ENCODE measurements around the gene PRRT3.
A peak's percentile ranks its signal among the peaks of the same experiment; 100 is the strongest.

Gene PRRT3

DNA sequence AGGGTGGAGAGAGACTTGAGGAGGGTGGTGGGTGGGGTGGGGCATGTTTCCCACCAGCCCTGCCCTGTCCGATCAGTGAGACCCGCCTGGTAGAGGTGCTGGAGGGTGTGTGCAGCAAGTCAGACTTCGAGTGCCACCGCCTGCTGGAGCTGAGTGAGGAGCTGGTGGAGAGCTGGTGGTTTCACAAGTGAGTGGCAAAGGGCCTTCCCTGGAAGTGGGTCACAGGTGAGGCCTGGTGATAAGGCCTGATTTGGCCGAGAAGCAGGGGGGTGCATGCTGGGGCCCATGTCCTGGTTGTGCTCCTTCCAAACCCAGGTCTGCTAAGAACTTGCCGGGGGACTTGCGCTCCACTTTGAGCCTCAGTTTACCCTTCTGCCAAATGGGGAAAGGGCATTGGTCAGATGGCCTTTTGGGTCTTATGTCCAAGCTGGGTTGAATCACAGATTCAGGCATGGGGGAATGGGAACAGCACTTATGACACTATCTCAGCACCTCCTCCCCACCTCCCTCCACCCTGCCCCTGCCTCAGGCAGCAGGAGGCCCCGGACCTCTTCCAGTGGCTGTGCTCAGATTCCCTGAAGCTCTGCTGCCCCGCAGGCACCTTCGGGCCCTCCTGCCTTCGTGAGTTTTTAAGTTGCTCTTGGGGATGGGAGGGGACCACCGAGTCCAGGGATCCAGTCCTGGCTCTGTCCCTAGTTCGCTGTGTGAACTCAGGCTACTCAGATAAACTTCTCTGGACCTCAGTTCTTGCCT is 14.5 kb downstream of the PRRT3 start:
- H3K27ac ChIP-seq (ENCODE audit: insufficient read depth, low read length, poor library complexity, severe bottlenecking): no peak overlapping the region

DNA sequence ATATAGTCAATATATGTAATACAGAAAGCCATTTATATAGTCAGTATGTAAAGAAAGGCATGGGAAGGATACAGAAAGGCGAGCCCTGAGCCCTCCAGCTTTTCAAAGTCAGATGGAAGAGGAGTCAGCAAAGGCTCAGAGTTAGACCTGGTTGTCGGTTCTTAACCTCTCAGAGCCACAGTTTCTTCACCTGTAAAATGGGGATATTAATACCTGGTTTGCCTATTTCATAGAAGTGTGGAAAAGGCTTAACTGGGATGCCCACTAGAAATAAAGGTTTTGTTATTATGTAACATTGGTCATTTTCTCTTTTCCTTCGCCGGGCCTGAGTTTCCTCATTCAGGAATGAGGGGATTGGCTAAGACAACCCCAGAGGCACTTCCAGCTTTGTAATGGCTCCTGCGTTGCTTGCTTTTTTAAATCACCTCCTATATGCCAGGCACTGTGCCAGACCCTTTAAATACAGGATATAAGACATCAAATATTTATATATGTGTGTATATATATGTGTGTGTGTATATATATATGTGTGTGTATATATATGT is 16.2 kb downstream of the PRRT3 start:
- no peak for DNase-seq
- Histone ChIP-seq H3K4me1 (ENCODE audit: control insufficient read depth, insufficient read depth, low read length, poor library complexity, severe bottlenecking) (peaks cover 33% of the 10 kb centered on the region), H3K4me3 (ENCODE audit: insufficient read depth, low read depth, low read length, poor library complexity, severe bottlenecking) (no peak overlapping the region), H3K36me3 (ENCODE audit: control insufficient read depth, insufficient read depth, low read length) (peaks cover 21% of the 10 kb centered on the region), H3K9me3 (ENCODE audit: control insufficient read depth, low read length) (no peaks in the 10 kb centered on the region), H3K27me3 (replicated peaks; ENCODE audit: control insufficient read depth, insufficient read depth, low read length, poor library complexity, severe bottlenecking) (no peaks in the 10 kb centered on the region), H3K27ac (ENCODE audit: insufficient read depth, low read length, poor library complexity, severe bottlenecking) (no peak overlapping the region)

More for the DNA sequence above, 14.5 kb downstream of the PRRT3 start:
- H3K27me3 ChIP-seq (replicated peaks; ENCODE audit: control insufficient read depth, insufficient read depth, low read length, poor library complexity, severe bottlenecking): no peaks in the 10 kb centered on the region
- no peak overlapping the region for H3K4me3 ChIP-seq (ENCODE audit: insufficient read depth, low read depth, low read length, poor library complexity, severe bottlenecking)
- H3K4me1 ChIP-seq (ENCODE audit: control insufficient read depth, insufficient read depth, low read length, poor library complexity, severe bottlenecking): peaks cover 25% of the 10 kb centered on the region
- DNase-seq: no peak
- no peaks in the 10 kb centered on the region for H3K9me3 ChIP-seq (ENCODE audit: control insufficient read depth, low read length)
- H3K36me3 ChIP-seq (ENCODE audit: control insufficient read depth, insufficient read depth, low read length): peaks cover 23% of the 10 kb centered on the region

DNA sequence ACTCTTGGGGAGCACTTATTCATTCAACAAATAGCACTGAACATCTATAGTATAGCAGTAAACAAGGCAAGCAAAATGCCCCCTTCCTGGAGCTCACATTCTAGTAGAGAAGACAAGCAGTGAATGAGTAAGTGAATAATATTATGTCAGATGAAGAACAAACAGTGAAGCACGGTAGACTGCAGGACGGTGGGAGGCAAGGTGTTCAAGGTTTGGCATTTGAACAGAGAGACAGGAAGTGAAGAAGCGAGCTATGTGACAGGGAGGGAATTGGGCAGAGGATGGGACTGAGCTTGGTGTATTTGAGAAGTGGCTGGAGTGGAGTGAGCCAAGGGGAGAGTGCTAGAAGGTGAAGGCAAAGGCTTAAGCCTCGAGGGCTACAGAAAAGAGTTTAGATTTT is 17.2 kb downstream of the PRRT3 start:
- DNase-seq: no peak
- Histone ChIP-seq H3K4me3 (ENCODE audit: insufficient read depth, low read depth, low read length, poor library complexity, severe bottlenecking) (no peak overlapping the region), H3K36me3 (ENCODE audit: control insufficient read depth, insufficient read depth, low read length) (peaks cover 17% of the 10 kb centered on the region), H3K27me3 (replicated peaks; ENCODE audit: control insufficient read depth, insufficient read depth, low read length, poor library complexity, severe bottlenecking) (no peaks in the 10 kb centered on the region), H3K9me3 (ENCODE audit: control insufficient read depth, low read length) (no peaks in the 10 kb centered on the region), H3K27ac (ENCODE audit: insufficient read depth, low read length, poor library complexity, severe bottlenecking) (no peak overlapping the region), H3K4me1 (ENCODE audit: control insufficient read depth, insufficient read depth, low read length, poor library complexity, severe bottlenecking) (peaks cover 33% of the 10 kb centered on the region)

DNA sequence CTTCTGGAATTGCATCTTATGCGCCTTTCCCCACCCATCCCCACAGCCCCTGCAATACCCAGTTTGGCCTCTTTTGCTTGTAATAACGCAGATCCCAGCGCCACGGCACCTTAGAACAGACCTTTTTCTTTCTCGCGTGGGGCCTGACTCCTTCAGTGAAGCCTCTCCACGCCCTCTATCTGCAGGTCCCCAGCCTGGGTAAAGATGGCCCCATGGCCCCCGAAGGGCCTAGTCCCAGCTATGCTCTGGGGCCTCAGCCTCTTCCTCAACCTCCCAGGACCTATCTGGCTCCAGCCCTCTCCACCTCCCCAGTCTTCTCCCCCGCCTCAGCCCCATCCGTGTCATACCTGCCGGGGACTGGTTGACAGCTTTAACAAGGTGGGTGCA is 18.0 kb downstream of the PRRT3 start:
- peak in 1 of 3 donors; percentile 20 for DNase-seq

DNA sequence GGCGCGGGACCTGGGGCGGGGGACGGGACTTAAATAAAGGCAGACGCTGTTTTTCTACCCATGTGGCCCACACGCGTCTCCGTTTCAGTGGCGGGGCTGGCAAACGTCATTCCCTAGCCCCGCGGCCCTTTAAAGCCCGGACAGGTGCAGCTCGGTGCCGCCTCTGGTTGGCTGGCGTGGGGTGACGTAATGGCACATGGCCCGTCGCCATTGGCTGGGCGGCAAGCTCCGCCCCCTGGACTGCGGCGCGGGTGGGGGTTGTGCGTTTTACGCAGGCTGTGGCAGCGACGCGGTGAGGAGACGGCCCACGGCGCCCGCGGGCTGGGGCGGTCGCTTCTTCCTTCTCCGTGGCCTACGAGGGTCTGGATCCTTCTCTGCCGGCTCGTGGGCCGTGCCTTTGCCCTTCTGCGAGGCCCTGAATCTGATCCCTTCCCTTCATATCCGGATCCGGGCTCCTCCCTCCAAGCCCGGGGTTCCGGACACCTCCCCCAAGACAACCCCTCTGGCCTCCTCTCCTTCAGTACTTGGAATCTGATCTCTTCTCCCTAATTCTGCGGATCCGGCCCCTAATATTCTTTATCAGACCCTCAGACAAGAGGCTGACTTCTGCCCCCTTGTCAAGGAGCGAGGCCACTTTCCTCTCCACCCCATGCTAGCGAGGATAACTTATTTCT is 18.5 kb downstream of the PRRT3 start, which contains the start of gene CRELD1:
CRELD1 (plus strand) TSS at position 274 of the 674 bp plus-strand sequence. CDS start 605 bp downstream, outside the sequence.
- Histone ChIP-seq H3K36me3 (ENCODE audit: control insufficient read depth, insufficient read depth, low read length) (peaks cover 17% of the 10 kb centered on the region), H3K4me1 (ENCODE audit: control insufficient read depth, insufficient read depth, low read length, poor library complexity, severe bottlenecking) (peaks cover 33% of the 10 kb centered on the region), H3K27me3 (replicated peaks; ENCODE audit: control insufficient read depth, insufficient read depth, low read length, poor library complexity, severe bottlenecking) (no peaks in the 10 kb centered on the region), H3K4me3 (ENCODE audit: insufficient read depth, low read depth, low read length, poor library complexity, severe bottlenecking) (peak within 1 kb of the TSS; percentile 62), H3K9me3 (ENCODE audit: control insufficient read depth, low read length) (no peaks in the 10 kb centered on the region), H3K27ac (ENCODE audit: insufficient read depth, low read length, poor library complexity, severe bottlenecking) (peak within 1 kb of the TSS; percentile 96)
- DNase-seq: peak; percentile 94 to 97 (median 94)

More for the DNA sequence above, 18.0 kb downstream of the PRRT3 start:
- Histone ChIP-seq H3K36me3 (ENCODE audit: control insufficient read depth, insufficient read depth, low read length) (peaks cover 17% of the 10 kb centered on the region), H3K4me3 (ENCODE audit: insufficient read depth, low read depth, low read length, poor library complexity, severe bottlenecking) (peak overlapping the region; percentile 62), H3K4me1 (ENCODE audit: control insufficient read depth, insufficient read depth, low read length, poor library complexity, severe bottlenecking) (peaks cover 33% of the 10 kb centered on the region), H3K9me3 (ENCODE audit: control insufficient read depth, low read length) (no peaks in the 10 kb centered on the region), H3K27ac (ENCODE audit: insufficient read depth, low read length, poor library complexity, severe bottlenecking) (peak overlapping the region; percentile 96), H3K27me3 (replicated peaks; ENCODE audit: control insufficient read depth, insufficient read depth, low read length, poor library complexity, severe bottlenecking) (no peaks in the 10 kb centered on the region)

DNA sequence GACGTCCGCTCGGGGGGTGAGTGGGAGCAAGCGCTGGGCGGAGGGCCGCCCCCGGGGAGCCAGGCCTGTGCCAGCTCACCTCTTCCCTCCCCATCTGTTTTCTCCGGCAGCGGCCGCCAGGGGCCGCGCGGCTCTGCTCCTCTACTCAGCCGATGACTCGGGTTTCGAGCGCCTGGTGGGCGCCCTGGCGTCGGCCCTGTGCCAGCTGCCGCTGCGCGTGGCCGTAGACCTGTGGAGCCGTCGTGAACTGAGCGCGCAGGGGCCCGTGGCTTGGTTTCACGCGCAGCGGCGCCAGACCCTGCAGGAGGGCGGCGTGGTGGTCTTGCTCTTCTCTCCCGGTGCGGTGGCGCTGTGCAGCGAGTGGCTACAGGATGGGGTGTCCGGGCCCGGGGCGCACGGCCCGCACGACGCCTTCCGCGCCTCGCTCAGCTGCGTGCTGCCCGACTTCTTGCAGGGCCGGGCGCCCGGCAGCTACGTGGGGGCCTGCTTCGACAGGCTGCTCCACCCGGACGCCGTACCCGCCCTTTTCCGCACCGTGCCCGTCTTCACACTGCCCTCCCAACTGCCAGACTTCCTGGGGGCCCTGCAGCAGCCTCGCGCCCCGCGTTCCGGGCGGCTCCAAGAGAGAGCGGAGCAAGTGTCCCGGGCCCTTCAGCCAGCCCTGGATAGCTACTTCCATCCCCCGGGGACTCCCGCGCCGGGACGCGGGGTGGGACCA is 19.2 kb downstream of the PRRT3 start:
- H3K4me3 ChIP-seq (ENCODE audit: insufficient read depth, low read depth, low read length, poor library complexity, severe bottlenecking): peak overlapping the region; percentile 62
- no peaks in the 10 kb centered on the region for H3K27me3 ChIP-seq (replicated peaks; ENCODE audit: control insufficient read depth, insufficient read depth, low read length, poor library complexity, severe bottlenecking)
- H3K9me3 ChIP-seq (ENCODE audit: control insufficient read depth, low read length): no peaks in the 10 kb centered on the region
- peak overlapping the region; percentile 96 for H3K27ac ChIP-seq (ENCODE audit: insufficient read depth, low read length, poor library complexity, severe bottlenecking)
- H3K4me1 ChIP-seq (ENCODE audit: control insufficient read depth, insufficient read depth, low read length, poor library complexity, severe bottlenecking): peaks cover 33% of the 10 kb centered on the region
- DNase-seq: peak; percentile 75 to 81 (median 78)
- H3K36me3 ChIP-seq (ENCODE audit: control insufficient read depth, insufficient read depth, low read length): peaks cover 13% of the 10 kb centered on the region

DNA sequence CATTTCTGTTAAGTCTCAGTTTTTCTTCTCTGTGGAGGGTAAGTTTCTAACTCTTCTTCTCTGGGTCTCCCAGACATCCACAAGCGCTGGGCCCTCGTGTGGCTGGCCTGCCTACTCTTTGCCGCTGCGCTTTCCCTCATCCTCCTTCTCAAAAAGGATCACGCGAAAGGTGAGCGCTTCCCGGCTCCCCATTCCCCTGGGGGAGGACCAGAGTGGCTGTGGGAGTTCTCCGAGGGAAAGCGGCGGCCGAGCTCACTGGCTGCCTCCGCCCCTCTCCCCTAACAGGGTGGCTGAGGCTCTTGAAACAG is 19.7 kb downstream of the PRRT3 start:
- DNase-seq: no peak
- Histone ChIP-seq H3K27ac (ENCODE audit: insufficient read depth, low read length, poor library complexity, severe bottlenecking) (peak overlapping the region; percentile 96), H3K4me1 (ENCODE audit: control insufficient read depth, insufficient read depth, low read length, poor library complexity, severe bottlenecking) (peaks cover 33% of the 10 kb centered on the region), H3K4me3 (ENCODE audit: insufficient read depth, low read depth, low read length, poor library complexity, severe bottlenecking) (peak overlapping the region; percentile 62), H3K27me3 (replicated peaks; ENCODE audit: control insufficient read depth, insufficient read depth, low read length, poor library complexity, severe bottlenecking) (no peaks in the 10 kb centered on the region), H3K36me3 (ENCODE audit: control insufficient read depth, insufficient read depth, low read length) (peaks cover 9% of the 10 kb centered on the region), H3K9me3 (ENCODE audit: control insufficient read depth, low read length) (no peaks in the 10 kb centered on the region)

DNA sequence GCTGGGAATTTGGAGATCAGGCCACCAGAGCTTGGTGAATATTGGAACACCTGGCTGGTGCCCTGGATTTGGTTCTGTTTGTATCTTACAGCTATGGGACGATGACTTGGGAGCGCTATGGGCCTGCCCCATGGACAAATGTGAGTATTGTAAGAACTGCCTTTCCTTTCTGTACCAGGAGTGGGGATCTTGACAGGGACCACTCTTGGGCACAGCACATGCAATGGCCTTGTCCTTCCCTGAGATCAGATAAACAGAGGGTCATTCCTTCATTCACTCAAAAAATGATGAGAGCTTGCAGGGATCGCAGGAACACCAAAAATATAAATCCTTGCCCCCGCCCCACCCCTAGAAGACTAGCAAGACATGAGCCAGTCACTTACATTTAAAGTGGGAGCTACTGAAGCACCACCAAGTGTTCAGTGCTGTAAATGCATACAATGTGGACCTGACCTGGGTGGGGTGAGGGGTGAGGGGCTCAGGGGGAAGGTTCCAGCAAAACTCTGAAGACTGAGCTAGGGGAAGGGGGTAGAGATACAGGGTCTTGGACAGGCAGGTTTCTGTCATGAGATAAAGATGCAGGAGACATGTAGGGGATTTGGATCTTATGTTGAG is 21.3 kb downstream of the PRRT3 start:
- no peaks in the 10 kb centered on the region for H3K9me3 ChIP-seq (ENCODE audit: control insufficient read depth, low read length)
- no peaks in the 10 kb centered on the region for H3K27me3 ChIP-seq (replicated peaks; ENCODE audit: control insufficient read depth, insufficient read depth, low read length, poor library complexity, severe bottlenecking)
- H3K36me3 ChIP-seq (ENCODE audit: control insufficient read depth, insufficient read depth, low read length): no peaks in the 10 kb centered on the region
- H3K27ac ChIP-seq (ENCODE audit: insufficient read depth, low read length, poor library complexity, severe bottlenecking): no peak overlapping the region
- H3K4me1 ChIP-seq (ENCODE audit: control insufficient read depth, insufficient read depth, low read length, poor library complexity, severe bottlenecking): peaks cover 33% of the 10 kb centered on the region
- H3K4me3 ChIP-seq (ENCODE audit: insufficient read depth, low read depth, low read length, poor library complexity, severe bottlenecking): no peak overlapping the region
- no peak for DNase-seq

DNA sequence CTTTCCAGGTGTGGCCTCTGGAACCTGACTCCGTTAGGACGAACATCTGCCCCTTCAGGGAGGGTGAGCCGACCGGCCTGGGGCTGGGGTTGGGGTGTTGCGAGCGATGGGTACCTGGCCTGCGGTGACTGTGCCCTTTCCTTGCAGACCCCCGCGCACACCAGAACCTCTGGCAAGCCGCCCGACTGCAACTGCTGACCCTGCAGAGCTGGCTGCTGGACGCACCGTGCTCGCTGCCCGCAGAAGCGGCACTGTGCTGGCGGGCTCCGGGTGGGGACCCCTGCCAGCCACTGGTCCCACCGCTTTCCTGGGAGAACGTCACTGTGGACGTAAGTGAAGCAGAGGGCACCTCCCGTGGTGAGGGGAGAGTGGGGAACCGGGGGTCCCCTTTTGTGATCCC is 24.1 kb downstream of the PRRT3 start:
- no peak for DNase-seq
- Histone ChIP-seq H3K9me3 (ENCODE audit: control insufficient read depth, low read length) (no peaks in the 10 kb centered on the region), H3K27me3 (replicated peaks; ENCODE audit: control insufficient read depth, insufficient read depth, low read length, poor library complexity, severe bottlenecking) (no peaks in the 10 kb centered on the region), H3K36me3 (ENCODE audit: control insufficient read depth, insufficient read depth, low read length) (no peaks in the 10 kb centered on the region), H3K27ac (ENCODE audit: insufficient read depth, low read length, poor library complexity, severe bottlenecking) (no peak overlapping the region), H3K4me3 (ENCODE audit: insufficient read depth, low read depth, low read length, poor library complexity, severe bottlenecking) (no peak overlapping the region), H3K4me1 (ENCODE audit: control insufficient read depth, insufficient read depth, low read length, poor library complexity, severe bottlenecking) (peaks cover 11% of the 10 kb centered on the region)
